H1 (cell line): ENCODE data around the gene PER2. TPM values are rescaled to one million over a fixed set of nuclear protein-coding genes. Genes with fewer than 3 reads are reported as not detected.
A peak's percentile ranks its signal among the peaks of the same experiment; 100 is the strongest.

ENCODE experiments used
- ATF3 ChIP-seq: IDR thresholded peaks from 2 replicates; pipeline ENCODE4 v1.6.1; 2011; ENCODE audit warnings: low read depth, mild to moderate bottlenecking, low read length; ENCODE audit not compliant: insufficient read depth
- BCL11A ChIP-seq, 2 experiments: IDR thresholded peaks; one replicate each; pipeline ENCODE4 v1.6.1; 2011; ENCODE audit warnings: low read depth in 2 of 2, low read length in 2 of 2, mild to moderate bottlenecking in 2 of 2
- BRCA1 ChIP-seq: IDR thresholded peaks from 2 replicates; pipeline ENCODE4 v1.6.1; 2012; ENCODE audit warnings: low read depth, low read length, improper control_type of control experiment
- CREB1 ChIP-seq: IDR thresholded peaks from 2 replicates; pipeline ENCODE4 v1.6.1; 2012; ENCODE audit warnings: inconsistent platforms
- CTCF ChIP-seq, 3 experiments: IDR thresholded peaks; 1 replicate in 2 of 3; 2 replicates in 1 of 3; pipeline versions ENCODE4 v1.5.1 to v1.6.1; 2011; ENCODE audit warnings: low read length in 3 of 3, mild to moderate bottlenecking in 3 of 3, inconsistent platforms in 2 of 3, low read depth in 1 of 3, moderate library complexity in 1 of 3; ENCODE audit not compliant: insufficient read depth in 1 of 3; ENCODE audit errors: control extremely low read depth in 1 of 3
- E2F6 ChIP-seq: IDR thresholded peaks from 2 replicates; pipeline ENCODE4 v1.6.1; 2012; ENCODE audit warnings: inconsistent platforms
- EP300 ChIP-seq, 2 experiments: IDR thresholded peaks; 1 replicate in 1 of 2; 2 replicates in 1 of 2; pipeline ENCODE4 v1.6.1; 2011 to 2012; ENCODE audit warnings: low read depth in 2 of 2, low read length in 2 of 2, mild to moderate bottlenecking in 2 of 2, borderline replicate concordance in 1 of 2, inconsistent platforms in 1 of 2, moderate library complexity in 1 of 2
- GTF2F1 ChIP-seq: IDR thresholded peaks from 2 replicates; pipeline ENCODE4 v1.6.1; 2012; ENCODE audit warnings: low read depth, low read length, improper control_type of control experiment, borderline replicate concordance
- HDAC6 ChIP-seq: IDR thresholded peaks from one replicate; pipeline ENCODE4 v1.7.1; 2012; ENCODE audit warnings: low read depth, mild to moderate bottlenecking, inconsistent platforms, low read length, moderate library complexity
- NRF1 ChIP-seq: IDR thresholded peaks from 2 replicates; pipeline ENCODE4 v1.6.1; 2011; ENCODE audit warnings: mild to moderate bottlenecking, low read depth, low read length, improper control_type of control experiment
- PHF8 ChIP-seq: fragments of 200-600 bp; sonication (generic); conservative IDR thresholded peaks from 2 replicates; pipeline ENCODE4 v1.7.1; 2012; ENCODE audit warnings: low read depth, mild to moderate bottlenecking, inconsistent platforms, low read length, moderate library complexity
- POLR2A ChIP-seq, 2 experiments: IDR thresholded peaks; 1 replicate in 1 of 2; 2 replicates in 1 of 2; pipeline ENCODE4 v1.6.1; 2011; ENCODE audit warnings: low read depth in 2 of 2, low read length in 2 of 2, mild to moderate bottlenecking in 2 of 2; ENCODE audit errors: control extremely low read depth in 1 of 2
- RAD21 ChIP-seq, 2 experiments: IDR thresholded peaks in 1 of 2; conservative IDR thresholded peaks in 1 of 2; 2 replicates each; pipeline ENCODE4 v1.6.1; 2011; ENCODE audit warnings: low read depth in 2 of 2, low read length in 2 of 2, improper control_type of control experiment in 1 of 2, inconsistent platforms in 1 of 2, mild to moderate bottlenecking in 1 of 2, moderate library complexity in 1 of 2
- RFX5 ChIP-seq: IDR thresholded peaks from 2 replicates; pipeline ENCODE4 v1.6.1; 2011; ENCODE audit warnings: low read depth, low read length, improper control_type of control experiment, borderline replicate concordance
- RXRA ChIP-seq: IDR thresholded peaks from 2 replicates; pipeline ENCODE4 v1.6.1; 2011; ENCODE audit warnings: low read depth, mild to moderate bottlenecking, low read length, moderate library complexity; ENCODE audit not compliant: insufficient read depth
- SIN3A ChIP-seq, 2 experiments: IDR thresholded peaks in 1 of 2; conservative IDR thresholded peaks in 1 of 2; 2 replicates each; pipeline ENCODE4 v1.6.1; 2011 to 2012; ENCODE audit warnings: low read length in 2 of 2, improper control_type of control experiment in 1 of 2, low read depth in 1 of 2, mild to moderate bottlenecking in 1 of 2
- SIX5 ChIP-seq: IDR thresholded peaks from 2 replicates; pipeline ENCODE4 v1.6.1; 2011; ENCODE audit warnings: mild to moderate bottlenecking, low read depth, low read length
- SUZ12 ChIP-seq: fragments of 200-600 bp; sonication (generic); IDR thresholded peaks from 2 replicates; pipeline ENCODE4 v1.6.1; 2012; ENCODE audit warnings: mild to moderate bottlenecking, inconsistent platforms, low read length, moderate library complexity, mixed read lengths
- TAF7 ChIP-seq: optimal IDR thresholded peaks from 2 replicates; pipeline ENCODE3; 2011; ENCODE audit warnings: low read depth, mild to moderate bottlenecking, inconsistent platforms, low read length, moderate library complexity, borderline replicate concordance
- polyA plus RNA-seq, 7 experiments: library from polyadenylated mRNA; depleted of rRNA in 3 of 7; stranded (reverse) in 5 of 7; unstranded in 2 of 7; fragments of >200 nt in 5 of 7; fragments of 200-250 nt in 2 of 7; gene quantifications; 1 replicate in 5 of 7; 2 replicates in 1 of 7; 4 replicates in 1 of 7; pipeline versions ENCODE4 v1.2.1 to v1.2.3, GENCODE V29; 2011 to 2013; ENCODE audit warnings: missing spikeins in 2 of 7, mixed read lengths in 2 of 7
- total RNA-seq: library from RNA; stranded (reverse); fragmentation: NEBNext Ultra II Directional; extraction: Animal tissue kit (Norgen Biotek cat#: 25700); gene quantifications from 2 replicates; pipeline ENCODE4 v1.2.1, GENCODE V29; 2021

Gene PER2
- total and polyA plus RNA-seq, 2 of the 8 experiments (the other 6 are each of a cell fraction or from before 2014, with no cell fraction given) = 0.91 to 5.5 TPM

GRCh38 chr2:238203094-238203972, 85.1 kb downstream of the PER2 start, which contains the start of gene ILKAP (continued):
- TF ChIP-seq CTCF (IDR thresholded peaks at IDR 0.05; ENCODE audit: control extremely low read depth in 1 of 3, insufficient read depth in 1 of 3, low read depth in 1 of 3, low read length in 3 of 3) = no peak
- TF ChIP-seq PHF8 = peak; percentile 60
- TF ChIP-seq RAD21 (IDR thresholded peaks at IDR 0.05 in 1 of 2, conservative IDR thresholded peaks at IDR 0.05 in 1 of 2; ENCODE audit: low read depth in 2 of 2, low read length in 2 of 2) = no peak
- no peak for TF ChIP-seq RFX5
- no peak for TF ChIP-seq SIN3A (conservative IDR thresholded peaks at IDR 0.05 in 1 of 2, IDR thresholded peaks at IDR 0.05 in 1 of 2; ENCODE audit: low read depth in 1 of 2, low read length in 2 of 2)
- TF ChIP-seq SIX5 = no peak
- TF ChIP-seq BCL11A (IDR thresholded peaks at IDR 0.05; ENCODE audit: low read depth in 2 of 2, low read length in 2 of 2) = no peak
- TF ChIP-seq TAF7 = no peak
- peak; percentile 94 for TF ChIP-seq E2F6
- peak in 1 of 2 experiments; percentile 45; a peak in 2 of 3 replicates for TF ChIP-seq POLR2A (IDR thresholded peaks at IDR 0.05; ENCODE audit: control extremely low read depth in 1 of 2, low read depth in 2 of 2, low read length in 2 of 2)
- peak; percentile 62 for TF ChIP-seq NRF1
- no peak for TF ChIP-seq SUZ12
- TF ChIP-seq HDAC6 = no peak
- no peak for TF ChIP-seq ATF3
- TF ChIP-seq RXRA = no peak
- TF ChIP-seq BRCA1 = no peak
- TF ChIP-seq EP300 (IDR thresholded peaks at IDR 0.05; ENCODE audit: borderline replicate concordance in 1 of 2, low read depth in 2 of 2, low read length in 2 of 2) = no peak
- TF ChIP-seq CREB1 = no peak
- TF ChIP-seq GTF2F1 = no peak
